Femur (tissue), 1 donor: ENCODE measurements around the gene UBTD2.

Experiments
- DNase-seq: peaks from one replicate; pipeline ENCODE4 v3.0.0-alpha.2; 2017

Gene UBTD2

GRCh38 chr5:172167895-172168294 is 115.7 kb downstream of the UBTD2 start:
- DNase-seq, result no peak

- no peak for DNase-seq
These were observed 117.3 kb downstream of the UBTD2 start for GRCh38 chr5:172166030-172166826.

GRCh38 chr5:172165465-172165864 is 118.1 kb downstream of the UBTD2 start:
- DNase-seq, result no peak

- peak; percentile 84 for DNase-seq
These were observed 118.8 kb downstream of the UBTD2 start for GRCh38 chr5:172164769-172165212.

GRCh38 chr5:172163346-172163745 is 120.2 kb downstream of the UBTD2 start:
- DNase-seq, result peak; percentile 72

- no peak for DNase-seq
These were observed 120.6 kb downstream of the UBTD2 start for GRCh38 chr5:172162987-172163343.

GRCh38 chr5:172162323-172162986 is 121.1 kb downstream of the UBTD2 start:
- DNase-seq, result peak; percentile 66

- no peak for DNase-seq
These were observed 123.1 kb downstream of the UBTD2 start for GRCh38 chr5:172160506-172160905.
